ENCODE results near the gene KRTAP2-2. TPM values are rescaled to one million over a fixed set of nuclear protein-coding genes. Genes with fewer than 3 reads are reported as not detected.

The KRTAP2-2 gene
- polyA plus RNA-seq, 1 donor from 2014 or later, result not detected

DNA sequence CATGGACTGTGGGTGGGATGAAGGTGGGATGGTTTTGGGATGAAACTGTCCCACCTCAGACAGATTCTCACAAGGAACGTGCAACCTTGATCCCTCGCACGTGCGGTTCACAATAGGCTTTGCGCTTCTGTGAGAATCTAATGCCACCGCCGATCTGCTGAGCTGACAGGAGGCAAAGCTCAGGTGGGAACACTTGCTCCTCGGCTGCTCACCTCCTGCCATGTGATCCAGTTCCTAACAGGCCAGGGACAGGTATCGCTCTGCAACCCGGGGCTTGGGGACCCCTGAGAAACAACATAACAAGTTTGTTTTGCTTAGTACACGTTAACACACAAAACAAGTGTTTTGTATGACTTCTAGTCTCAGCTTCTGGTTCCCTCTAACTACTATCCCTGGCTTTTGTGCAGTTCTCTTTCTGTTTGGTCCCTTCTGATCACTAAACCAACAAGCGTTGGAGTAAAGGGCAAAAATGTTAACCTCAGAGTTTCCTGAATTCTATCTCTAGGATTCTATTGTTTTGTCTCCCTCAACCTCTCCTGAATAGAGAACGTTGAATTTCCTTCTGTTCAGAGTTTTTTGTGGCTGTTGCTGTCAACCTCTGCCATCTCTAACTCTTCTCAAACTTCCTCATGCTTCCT lies 38.3 kb downstream of the KRTAP2-2 start:
- H3K36me3 Mint-ChIP-seq, result no peaks in the 10 kb centered on the region
- H3K27ac Mint-ChIP-seq, result no peak overlapping the region
- no peak overlapping the region for H3K4me3 Mint-ChIP-seq
- H3K4me1 Mint-ChIP-seq, result no peaks in the 10 kb centered on the region
- H3K27me3 Mint-ChIP-seq, result no peaks in the 10 kb centered on the region
- H3K9me3 Mint-ChIP-seq, result peaks cover 3 to 6% (median 4%) of the 10 kb centered on the region in 3 donors

DNA sequence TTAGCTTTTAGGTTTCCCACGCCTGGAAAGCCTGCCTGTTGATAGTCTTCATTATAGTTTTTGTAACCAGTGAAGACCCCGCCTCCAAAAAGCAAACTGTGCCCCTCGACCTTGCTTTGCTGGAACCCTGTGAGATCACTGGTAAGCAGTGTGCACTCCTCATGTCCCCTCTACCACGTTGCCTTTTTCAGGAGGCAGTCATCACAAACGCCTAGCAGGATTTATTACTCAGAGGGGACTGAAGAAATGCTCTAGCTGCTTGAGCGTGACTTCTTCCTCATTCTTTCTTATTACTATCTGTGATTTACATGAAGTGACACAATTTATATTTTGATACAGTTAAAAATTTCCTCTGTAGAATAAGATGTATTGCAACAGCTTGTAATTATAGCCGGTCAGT lies 39.6 kb downstream of the KRTAP2-2 start:
- Mint-ChIP-seq H3K4me3 (no peak overlapping the region), H3K36me3 (no peaks in the 10 kb centered on the region), H3K9me3 (no peaks in the 10 kb centered on the region), H3K27me3 (no peaks in the 10 kb centered on the region), H3K4me1 (no peaks in the 10 kb centered on the region), H3K27ac (no peak overlapping the region)

DNA sequence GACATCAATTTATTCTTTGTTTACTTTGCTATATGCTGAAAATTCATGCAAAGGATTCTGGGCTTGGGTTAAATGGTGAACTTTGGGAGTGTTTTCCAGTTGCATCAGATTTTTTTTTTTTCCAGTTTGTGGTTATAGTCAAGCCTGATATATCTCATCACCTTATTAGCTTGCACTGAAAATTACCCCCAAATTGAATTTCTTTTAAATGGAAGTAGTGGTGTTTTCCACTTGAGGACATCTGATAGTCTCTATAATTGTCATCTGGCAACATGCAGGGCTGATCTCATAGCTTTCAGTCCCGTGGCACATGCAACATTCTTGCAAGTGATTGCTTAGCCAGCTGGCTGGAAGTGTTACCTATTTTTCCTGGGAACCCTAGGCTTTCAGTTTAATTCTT lies 41.4 kb downstream of the KRTAP2-2 start:
- H3K27me3 Mint-ChIP-seq, result peaks cover 3% of the 10 kb centered on the region
- H3K9me3 Mint-ChIP-seq, result no peaks in the 10 kb centered on the region
- H3K4me3 Mint-ChIP-seq, result no peak overlapping the region
- no peaks in the 10 kb centered on the region for H3K36me3 Mint-ChIP-seq
- H3K27ac Mint-ChIP-seq, result no peak overlapping the region
- H3K4me1 Mint-ChIP-seq, result no peaks in the 10 kb centered on the region

DNA sequence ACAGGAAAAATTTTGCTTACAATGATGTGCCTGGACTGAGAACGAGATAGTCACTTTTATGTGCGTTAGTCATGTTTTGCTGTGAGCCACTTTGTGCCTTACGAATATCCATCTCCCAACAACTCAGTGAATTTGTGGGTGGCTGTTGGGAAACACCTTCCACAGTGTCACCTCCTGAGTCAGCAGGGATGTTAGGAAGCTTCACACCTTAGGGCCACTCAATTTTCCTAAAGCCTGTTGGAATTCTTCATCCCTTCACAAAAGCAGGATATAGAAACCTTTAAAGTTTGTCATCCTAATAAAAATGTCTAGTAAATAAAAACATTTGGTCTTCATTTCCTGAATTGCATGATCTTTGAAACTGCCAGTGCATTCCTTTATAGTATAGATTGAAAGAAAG lies 41.8 kb downstream of the KRTAP2-2 start:
- Mint-ChIP-seq H3K4me1 (no peaks in the 10 kb centered on the region), H3K36me3 (no peaks in the 10 kb centered on the region), H3K27ac (no peak overlapping the region), H3K27me3 (peaks cover 3% of the 10 kb centered on the region), H3K4me3 (no peak overlapping the region), H3K9me3 (no peaks in the 10 kb centered on the region)

DNA sequence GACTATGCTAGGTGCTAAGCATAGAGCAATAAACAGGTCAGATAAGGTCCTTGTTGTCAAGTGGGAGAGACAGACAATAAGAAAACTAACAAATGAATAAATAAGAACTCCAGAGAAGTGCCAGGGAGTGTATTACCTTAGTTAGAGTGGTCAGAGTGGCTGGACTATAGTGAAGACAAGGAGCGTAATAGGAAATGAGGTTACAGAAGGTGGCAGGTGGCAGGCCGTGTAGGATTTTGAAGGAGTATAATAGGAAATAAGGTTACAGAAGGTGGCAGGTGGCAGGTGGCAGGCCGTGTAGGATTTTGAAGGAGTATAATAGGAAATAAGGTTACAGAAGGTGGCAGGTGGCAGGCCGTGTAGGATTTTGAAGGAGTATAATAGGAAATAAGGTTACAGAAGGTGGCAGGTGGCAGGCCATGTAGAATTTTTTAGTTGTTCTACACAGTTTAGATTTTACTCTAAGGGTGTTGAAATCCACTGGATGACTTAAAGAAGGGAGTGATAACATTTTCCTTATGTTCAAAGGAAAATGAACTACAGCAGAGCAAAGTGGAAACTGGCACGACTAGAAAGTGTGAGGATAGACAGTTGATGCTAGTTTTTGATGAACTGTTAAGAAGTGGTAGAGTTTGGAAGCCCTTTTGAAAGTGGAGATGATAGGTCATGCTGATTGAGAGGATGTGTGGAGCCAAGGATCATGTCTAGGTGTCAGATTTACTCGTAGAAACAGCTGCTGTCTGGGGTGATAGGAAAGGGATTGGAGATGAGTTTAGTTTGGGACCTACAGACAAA lies 42.5 kb downstream of the KRTAP2-2 start:
- H3K4me1 Mint-ChIP-seq, result no peaks in the 10 kb centered on the region
- no peaks in the 10 kb centered on the region for H3K36me3 Mint-ChIP-seq
- H3K27me3 Mint-ChIP-seq, result peaks cover 3% of the 10 kb centered on the region
- no peak overlapping the region for H3K27ac Mint-ChIP-seq
- H3K4me3 Mint-ChIP-seq, result no peak overlapping the region
- no peaks in the 10 kb centered on the region for H3K9me3 Mint-ChIP-seq

DNA sequence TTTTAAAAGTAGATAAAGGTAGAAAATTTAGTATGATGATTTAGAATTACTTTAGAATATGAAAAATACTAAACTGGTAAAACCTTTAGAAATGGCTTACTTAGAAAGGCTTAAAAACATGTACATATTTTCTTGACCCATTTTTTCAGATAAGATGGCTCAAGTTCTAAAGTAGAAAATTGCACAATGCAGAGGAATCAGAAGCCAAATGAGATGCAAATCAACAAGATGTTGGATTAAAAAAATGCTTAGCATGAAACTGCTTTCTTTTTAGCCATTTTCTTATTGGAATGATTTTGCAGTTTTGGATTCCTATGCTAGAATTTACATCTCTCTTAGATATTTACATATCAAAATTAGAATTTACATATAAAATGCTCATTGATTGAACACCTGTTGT lies 44.6 kb downstream of the KRTAP2-2 start:
- peaks cover 3% of the 10 kb centered on the region for H3K27me3 Mint-ChIP-seq
- H3K4me1 Mint-ChIP-seq, result no peaks in the 10 kb centered on the region
- H3K4me3 Mint-ChIP-seq, result no peak overlapping the region
- no peaks in the 10 kb centered on the region for H3K9me3 Mint-ChIP-seq
- H3K27ac Mint-ChIP-seq, result no peak overlapping the region
- H3K36me3 Mint-ChIP-seq, result no peaks in the 10 kb centered on the region

DNA sequence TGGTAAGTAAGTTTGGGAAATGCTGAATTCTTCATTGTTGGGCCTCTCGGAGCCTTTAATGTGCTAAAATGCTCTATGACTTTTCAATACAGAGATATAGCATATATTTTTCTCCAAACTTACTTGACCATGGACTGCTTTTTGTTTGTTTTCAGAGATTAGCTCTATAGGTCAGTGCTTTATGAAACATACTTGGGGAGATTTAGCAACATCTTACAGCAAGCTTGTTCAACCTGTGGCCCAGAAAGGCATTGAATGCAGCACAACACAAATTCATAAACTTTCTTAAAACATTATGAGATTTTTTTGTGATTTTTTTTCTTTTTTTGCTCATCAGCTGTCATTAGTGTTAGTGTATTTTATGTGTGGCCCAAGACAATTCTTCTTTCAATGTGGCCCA lies 45.1 kb downstream of the KRTAP2-2 start:
- Mint-ChIP-seq H3K4me3 (no peak overlapping the region), H3K27ac (no peak overlapping the region), H3K9me3 (no peaks in the 10 kb centered on the region), H3K4me1 (no peaks in the 10 kb centered on the region), H3K36me3 (no peaks in the 10 kb centered on the region), H3K27me3 (peaks cover 3% of the 10 kb centered on the region)

DNA sequence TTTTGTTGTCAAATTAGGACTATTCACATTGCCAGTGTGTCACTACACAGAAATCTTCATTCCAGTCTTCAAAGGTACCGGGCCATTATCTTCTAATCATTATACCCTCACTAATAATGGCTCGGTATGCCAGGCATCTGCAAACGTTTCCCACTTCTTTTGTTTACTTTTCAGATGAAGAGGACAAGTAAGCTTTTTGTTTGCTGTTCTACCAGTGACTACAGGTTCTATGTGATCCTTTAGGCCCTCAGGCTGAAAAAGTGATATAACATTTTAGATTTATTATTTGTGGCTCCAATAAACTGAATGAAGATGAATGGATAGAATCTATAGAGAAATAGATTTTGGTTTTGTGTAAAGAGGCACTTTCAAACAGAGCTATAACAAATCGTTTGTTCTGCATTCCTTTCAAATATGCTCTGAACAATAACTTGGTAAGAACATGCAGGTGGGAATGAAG lies 45.7 kb downstream of the KRTAP2-2 start:
- Mint-ChIP-seq H3K9me3 (no peaks in the 10 kb centered on the region), H3K27me3 (peaks cover 3% of the 10 kb centered on the region), H3K36me3 (no peaks in the 10 kb centered on the region), H3K27ac (no peak overlapping the region), H3K4me3 (no peak overlapping the region), H3K4me1 (no peaks in the 10 kb centered on the region)

DNA sequence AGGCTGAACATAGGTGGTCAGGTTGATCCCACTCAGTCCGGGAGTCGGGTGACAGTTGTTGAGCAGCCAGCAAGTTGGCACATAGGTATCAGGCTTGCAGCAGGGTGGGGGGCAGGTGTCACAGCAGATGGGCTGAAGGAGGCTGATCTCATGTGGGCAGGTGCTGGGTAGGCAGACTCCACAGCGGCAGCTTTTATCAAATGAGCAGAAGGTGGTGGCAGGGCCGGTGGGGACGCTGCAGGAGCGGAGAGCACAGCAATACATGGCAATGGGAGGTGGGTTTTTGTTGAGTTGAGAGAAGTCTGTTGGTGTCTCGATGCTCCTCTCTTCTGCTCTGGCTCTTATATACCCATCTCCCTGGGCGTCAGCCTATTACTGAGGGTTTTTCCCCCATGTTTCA lies 46.2 kb downstream of the KRTAP2-2 start, which contains the start of gene KRTAP3-1:
Gene KRTAP3-1, minus strand, starts transcription at position 318 of the 400 bp plus-strand sequence. Its CDS starts 54 bp downstream, at position 264.
- no peaks in the 10 kb centered on the region for H3K4me1 Mint-ChIP-seq
- H3K36me3 Mint-ChIP-seq, result no peaks in the 10 kb centered on the region
- H3K4me3 Mint-ChIP-seq, result no peak within 1 kb of the TSS
- no peak within 1 kb of the TSS for H3K27ac Mint-ChIP-seq
- H3K9me3 Mint-ChIP-seq, result no peaks in the 10 kb centered on the region
- H3K27me3 Mint-ChIP-seq, result peaks cover 3% of the 10 kb centered on the region

Other genes with a start within 250 kb of the KRTAP2-2 start
- gene KRT10, start 232.6 kb downstream of the KRTAP2-2 start, polyA plus RNA-seq, result 201 TPM
- gene KRT12, start 188.0 kb downstream of the KRTAP2-2 start, polyA plus RNA-seq, result not detected
- gene KRT20, start 170.0 kb downstream of the KRTAP2-2 start, polyA plus RNA-seq, result not detected
- gene KRT23, start 117.6 kb downstream of the KRTAP2-2 start, polyA plus RNA-seq, result not detected
- not detected for gene KRT39, start 88.3 kb downstream of the KRTAP2-2 start, polyA plus RNA-seq
- not detected for gene KRT40, start 70.9 kb downstream of the KRTAP2-2 start, polyA plus RNA-seq
- gene KRTAP3-3, start 61.1 kb downstream of the KRTAP2-2 start, polyA plus RNA-seq, result not detected
- gene KRTAP3-2, start 55.3 kb downstream of the KRTAP2-2 start, polyA plus RNA-seq, result not detected
- gene KRTAP3-1, start 46.1 kb downstream of the KRTAP2-2 start, polyA plus RNA-seq, result not detected
- not detected for gene KRTAP1-5, start 28.0 kb downstream of the KRTAP2-2 start, polyA plus RNA-seq
- gene KRTAP1-4, start 25.0 kb downstream of the KRTAP2-2 start, polyA plus RNA-seq, result not detected
- not detected for gene KRTAP1-3, start 20.4 kb downstream of the KRTAP2-2 start, polyA plus RNA-seq
- not detected for gene KRTAP1-1, start 13.8 kb downstream of the KRTAP2-2 start, polyA plus RNA-seq
- gene KRTAP2-1, start 7.9 kb downstream of the KRTAP2-2 start, polyA plus RNA-seq, result not detected
- gene KRTAP2-3, start 4.9 kb upstream of the KRTAP2-2 start, polyA plus RNA-seq, result not detected
- not detected for gene KRTAP2-4, start 10.6 kb upstream of the KRTAP2-2 start, polyA plus RNA-seq
- not detected for gene KRTAP4-7, start 28.9 kb upstream of the KRTAP2-2 start, polyA plus RNA-seq
- not detected for gene KRTAP4-8, start 42.9 kb upstream of the KRTAP2-2 start, polyA plus RNA-seq
- not detected for gene KRTAP4-16, start 47.0 kb upstream of the KRTAP2-2 start, polyA plus RNA-seq
- not detected for gene KRTAP4-9, start 50.2 kb upstream of the KRTAP2-2 start, polyA plus RNA-seq
- not detected for gene KRTAP4-11, start 63.1 kb upstream of the KRTAP2-2 start, polyA plus RNA-seq
- not detected for gene KRTAP4-12, start 69.0 kb upstream of the KRTAP2-2 start, polyA plus RNA-seq
- gene KRTAP4-6, start 85.3 kb upstream of the KRTAP2-2 start, polyA plus RNA-seq, result not detected
- gene KRTAP4-5, start 94.6 kb upstream of the KRTAP2-2 start, polyA plus RNA-seq, result not detected
- gene KRTAP4-4, start 105.5 kb upstream of the KRTAP2-2 start, polyA plus RNA-seq, result not detected
- gene KRTAP4-3, start 113.0 kb upstream of the KRTAP2-2 start, polyA plus RNA-seq, result not detected
- gene KRTAP4-2, start 123.0 kb upstream of the KRTAP2-2 start, polyA plus RNA-seq, result not detected
- gene KRTAP4-1, start 129.7 kb upstream of the KRTAP2-2 start, polyA plus RNA-seq, result not detected
- not detected for gene KRTAP9-1, start 134.7 kb upstream of the KRTAP2-2 start, polyA plus RNA-seq
- gene KRTAP9-2, start 171.4 kb upstream of the KRTAP2-2 start, polyA plus RNA-seq, result not detected
- not detected for gene KRTAP9-3, start 177.2 kb upstream of the KRTAP2-2 start, polyA plus RNA-seq
- gene KRTAP9-8, start 182.8 kb upstream of the KRTAP2-2 start, polyA plus RNA-seq, result not detected
- not detected for gene KRTAP9-4, start 194.5 kb upstream of the KRTAP2-2 start, polyA plus RNA-seq
- gene KRTAP9-9, start 200.2 kb upstream of the KRTAP2-2 start, polyA plus RNA-seq, result not detected
- not detected for gene KRTAP9-6, start 210.1 kb upstream of the KRTAP2-2 start, polyA plus RNA-seq
- not detected for gene KRTAP9-7, start 220.5 kb upstream of the KRTAP2-2 start, polyA plus RNA-seq
- not detected for gene KRTAP29-1, start 247.6 kb upstream of the KRTAP2-2 start, polyA plus RNA-seq